GM23338 (cell line): ENCODE data around the gene SRRD. TPM values are rescaled to one million over a fixed set of nuclear protein-coding genes. Genes with fewer than 3 reads are reported as not detected.

Source experiments
- ATAC-seq: fragments of 200-7000 bp; cut with Tn5 transposase; 3 replicates; pipeline ENCODE4 v1.9.1; 2020
- DNase-seq: peaks from one replicate; pipeline ENCODE4 v3.0.0-alpha.2; 2015; ENCODE audit warnings: low spot score
- H2AFZ ChIP-seq: fragments of 200-600 bp; sonication (generic); 2 replicates; pipeline ENCODE4 v1.8.0; 2016; ENCODE audit warnings: antibody characterized with exemption, mild to moderate bottlenecking, moderate library complexity
- H3F3A ChIP-seq: fragments of 200-600 bp; sonication (generic); replicated peaks from 2 replicates; pipeline ENCODE4 v1.8.0; 2017; ENCODE audit warnings: antibody characterized with exemption, mixed run types, low read depth
- H3K27ac ChIP-seq: fragments of 200-600 bp; sonication (generic); 2 replicates; pipeline ENCODE4 v1.6.1; 2016; ENCODE audit warnings: low read depth
- H3K27me3 ChIP-seq: fragments of 200-600 bp; sonication (generic); 2 replicates; pipeline ENCODE4 v1.8.0; 2016; ENCODE audit warnings: mild to moderate bottlenecking, mixed run types, moderate library complexity; ENCODE audit not compliant: insufficient read depth
- H3K36me3 ChIP-seq: fragments of 200-600 bp; sonication (generic); 2 replicates; pipeline ENCODE4 v1.8.0; 2016; ENCODE audit warnings: mild to moderate bottlenecking; ENCODE audit not compliant: insufficient read depth
- H3K4me1 ChIP-seq: fragments of 200-600 bp; sonication (generic); 2 replicates; pipeline ENCODE4 v1.8.0; 2016; ENCODE audit warnings: mild to moderate bottlenecking, moderate library complexity; ENCODE audit not compliant: insufficient read depth
- H3K4me2 ChIP-seq: fragments of 200-600 bp; sonication (generic); 2 replicates; pipeline ENCODE4 v1.7.1; 2017; ENCODE audit warnings: mixed run types
- H3K4me3 ChIP-seq: fragments of 200-600 bp; sonication (generic); 2 replicates; pipeline ENCODE4 v1.6.1; 2016; ENCODE audit warnings: mixed run types
- H3K79me2 ChIP-seq: fragments of 200-600 bp; sonication (generic); replicated peaks from 2 replicates; pipeline ENCODE4 v1.8.0; 2017; ENCODE audit warnings: mild to moderate bottlenecking; ENCODE audit not compliant: insufficient read depth
- H3K9me2 ChIP-seq: fragments of 200-600 bp; sonication (generic); 2 replicates; pipeline ENCODE4 v1.8.0; 2017; ENCODE audit not compliant: insufficient read depth
- H4K20me1 ChIP-seq: fragments of 200-600 bp; sonication (generic); replicated peaks from 2 replicates; pipeline ENCODE4 v1.8.0; 2017; ENCODE audit warnings: mild to moderate bottlenecking; ENCODE audit not compliant: insufficient read depth
- H3K27ac Mint-ChIP-seq: 2 replicates; pipeline ENCODE4 v1.8.0; 2020; ENCODE audit warnings: inconsistent platforms, mild to moderate bottlenecking, moderate library complexity, mixed read lengths
- H3K27me3 Mint-ChIP-seq: 3 replicates; pipeline ENCODE4 v1.8.0; 2022; ENCODE audit warnings: low read depth, mild to moderate bottlenecking, moderate library complexity, mixed read lengths, inconsistent platforms; ENCODE audit not compliant: insufficient read depth, poor library complexity
- H3K36me3 Mint-ChIP-seq: 3 replicates; pipeline ENCODE4 v1.8.0; 2021; ENCODE audit warnings: low read depth, mild to moderate bottlenecking, inconsistent platforms, moderate library complexity, mixed read lengths
- H3K4me1 Mint-ChIP-seq: 3 replicates; pipeline ENCODE4 v1.8.0; 2020; ENCODE audit warnings: mild to moderate bottlenecking, inconsistent platforms, mixed read lengths
- H3K4me3 Mint-ChIP-seq: 3 replicates; pipeline ENCODE4 v1.8.0; 2021; ENCODE audit warnings: moderate library complexity, mild to moderate bottlenecking, inconsistent platforms, mixed read lengths
- H3K9me3 Mint-ChIP-seq: 3 replicates; pipeline ENCODE4 v1.8.0; 2020; ENCODE audit warnings: moderate library complexity, mild to moderate bottlenecking, inconsistent platforms, mixed read lengths
- CREB1 ChIP-seq: fragments of 250-450 bp; sonication (Bioruptor Pico); IDR thresholded peaks from 2 replicates; pipeline ENCODE4 v1.5.0; 2020; ENCODE audit warnings: low read depth, mild to moderate bottlenecking, moderate library complexity
- CTCF ChIP-seq, 2 experiments: fragments of 200-600 bp in 1 of 2; sonication (generic) in 1 of 2; conservative IDR thresholded peaks; 2 replicates each; pipeline versions ENCODE4 v1.5.1 to v1.6.1; 2016 to 2017; ENCODE audit warnings: antibody characterized with exemption in 2 of 2, low read depth in 2 of 2, mild to moderate bottlenecking in 2 of 2, moderate library complexity in 1 of 2
- ETS1 ChIP-seq: IDR thresholded peaks from 2 replicates; pipeline ENCODE4 v1.6.1; 2016; ENCODE audit warnings: antibody characterized with exemption
- EZH2phosphoT487 ChIP-seq: fragments of 200-600 bp; sonication (generic); IDR thresholded peaks from one replicate; pipeline ENCODE4 v1.8.1; 2018; ENCODE audit warnings: antibody characterized with exemption; ENCODE audit not compliant: unreplicated experiment
- NANOG ChIP-seq: IDR thresholded peaks from 2 replicates; pipeline ENCODE4 v1.6.1; 2016; ENCODE audit warnings: antibody characterized with exemption, borderline replicate concordance
- POLR2AphosphoS5 ChIP-seq: IDR thresholded peaks from 2 replicates; pipeline ENCODE4 v1.6.1; 2016; ENCODE audit warnings: antibody characterized with exemption, low read depth
- ZNF462 ChIP-seq: fragments of 250-450 bp; sonication (Bioruptor Pico); IDR thresholded peaks from 2 replicates; pipeline ENCODE4 v1.5.0; 2020; ENCODE audit warnings: mild to moderate bottlenecking, moderate library complexity
- polyA plus RNA-seq: library from polyadenylated mRNA; unstranded; fragments of >200 nt; fragmentation: Nextera tagmentation; extraction: Ambion mirVana; gene quantifications from 2 replicates; pipeline ENCODE4 v1.2.1, GENCODE V29; 2016
- total RNA-seq: library from RNA; depleted of rRNA; stranded (reverse); fragments of >200 nt; shearing (Covaris generic); gene quantifications from 2 replicates; pipeline ENCODE4 v1.2.3, GENCODE V29; 2014

The SRRD gene
- total and polyA plus RNA-seq, 2 experiments from 2014 or later = 17.8 to 23.2 TPM

GRCh38 chr22:26512149-26512793, 28.6 kb downstream of the SRRD start, which contains the start of gene TFIP11:
Gene TFIP11, minus strand, starts transcription at chr22:26512473. Its CDS starts 2,201 bp downstream, at chr22:26510272.
- H3K9me2 ChIP-seq = no peaks in the 10 kb centered on the region
- no peaks in the 10 kb centered on the region for H3K9me3 Mint-ChIP-seq

More at GRCh38 chr22:26512149-26512793, 28.6 kb downstream of the SRRD start, which contains the start of gene TFIP11:
- H2AFZ ChIP-seq = peak within 1 kb of the TSS; percentile 77; the same call in 1 of the 2 replicates
- peaks cover 11% of the 10 kb centered on the region for H3K4me1 Mint-ChIP-seq
- H3K27ac Mint-ChIP-seq = peak within 1 kb of the TSS; percentile 97
- ATAC-seq = peak; percentile 99
- peaks cover 12% of the 10 kb centered on the region for H3K4me1 ChIP-seq
- peak; percentile 99 for DNase-seq
- TF ChIP-seq POLR2AphosphoS5 (peak; percentile 80), CTCF (conservative IDR thresholded peaks at IDR 0.05; ENCODE audit: low read depth in 2 of 2) (peak in 1 of 2 experiments; percentile 12; a peak in 2 of 4 replicates), ETS1 (peak; percentile 87), EZH2phosphoT487 (no peak), ZNF462 (no peak), CREB1 (CRISPR knock-in tag) (peak; percentile 96), NANOG (no peak)
- H3K36me3 ChIP-seq = peaks cover 19% of the 10 kb centered on the region
- peak within 1 kb of the TSS; percentile 99 for H3K4me2 ChIP-seq
- peak within 1 kb of the TSS; percentile 100 for H3K4me3 Mint-ChIP-seq
- peaks cover 9% of the 10 kb centered on the region for H4K20me1 ChIP-seq
- peaks cover 32% of the 10 kb centered on the region for H3K79me2 ChIP-seq
- peak within 1 kb of the TSS; percentile 70 for H3K27ac ChIP-seq
- H3K36me3 Mint-ChIP-seq = peaks cover 27% of the 10 kb centered on the region
- H3K4me3 ChIP-seq = peak within 1 kb of the TSS; percentile 88
- peaks cover 4% of the 10 kb centered on the region for H3K27me3 Mint-ChIP-seq
- no peaks in the 10 kb centered on the region for H3K27me3 ChIP-seq
- 0 out of 2 replicates have a peak, but pooled peaks cover 3% of the 10 kb centered on the region for H3F3A ChIP-seq
